HG03460 (cell line): ENCODE results near the gene UNC5B.

Source experiments
- ATAC-seq: cut with Tn5 transposase; IDR thresholded peaks from one replicate; pipeline ENCODE4 v1.9.1; 2021; ENCODE audit not compliant: unreplicated experiment

The UNC5B gene

DNA sequence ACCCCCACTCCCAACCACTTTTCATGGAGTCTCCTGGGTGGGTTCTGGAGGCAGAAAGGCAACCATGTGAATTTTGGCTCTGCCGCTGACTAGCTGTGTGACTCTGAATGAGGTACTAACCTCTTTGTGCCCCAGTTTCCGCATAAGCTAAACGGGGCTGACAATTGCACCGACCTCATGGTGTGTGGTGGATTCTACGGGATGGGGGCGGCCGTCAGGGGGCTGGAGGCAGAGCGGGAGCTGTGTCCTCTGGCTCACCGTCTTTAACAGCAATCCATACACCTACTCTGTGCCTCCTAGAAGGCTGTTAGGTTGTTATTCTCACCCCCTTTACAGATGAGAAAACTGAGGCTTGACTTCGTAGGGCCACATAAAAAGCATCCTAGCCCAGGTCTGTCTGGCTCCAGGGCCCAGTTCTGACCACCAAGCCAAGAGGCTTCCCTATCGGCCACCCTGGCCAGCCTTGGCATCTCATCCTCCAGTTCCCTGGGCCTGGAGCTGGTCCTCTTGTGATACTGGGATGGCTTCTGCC is 102.4 kb downstream of the UNC5B start:
- no peak for ATAC-seq

DNA sequence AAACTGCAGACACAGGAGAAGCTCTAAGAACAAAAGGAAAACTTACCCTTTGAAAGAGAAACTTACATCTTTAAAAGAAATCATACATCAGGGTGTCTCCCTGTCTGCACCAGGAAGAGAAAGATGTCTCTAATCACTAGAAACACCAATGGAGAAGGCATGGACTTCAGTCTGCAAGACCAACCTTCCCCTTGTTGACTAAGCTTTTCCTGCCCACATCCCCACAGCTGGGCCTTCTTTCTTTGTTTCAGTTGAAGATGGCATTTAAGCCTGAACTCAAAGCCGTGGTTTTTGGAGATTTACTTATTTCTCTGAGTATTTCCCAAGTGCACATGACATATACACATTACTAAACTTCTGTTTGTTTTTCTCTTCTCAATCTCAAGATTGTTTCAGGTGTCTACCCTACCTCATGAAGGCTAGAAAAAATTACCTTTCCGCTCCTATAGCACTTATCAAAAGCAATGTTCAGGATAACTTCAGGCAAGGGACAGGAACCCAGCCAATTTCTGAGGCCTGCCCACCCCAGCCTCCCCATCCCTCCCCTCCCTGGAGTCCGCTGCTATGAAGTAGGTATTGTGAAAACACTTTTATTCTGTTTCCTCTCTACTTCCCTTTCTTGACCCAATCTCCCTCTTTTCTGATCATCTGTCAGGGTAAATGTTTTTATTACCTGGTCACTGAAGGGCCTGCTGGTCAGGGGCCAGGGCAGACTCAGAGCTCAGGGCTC is 103.9 kb downstream of the UNC5B start:
- ATAC-seq = no peak

DNA sequence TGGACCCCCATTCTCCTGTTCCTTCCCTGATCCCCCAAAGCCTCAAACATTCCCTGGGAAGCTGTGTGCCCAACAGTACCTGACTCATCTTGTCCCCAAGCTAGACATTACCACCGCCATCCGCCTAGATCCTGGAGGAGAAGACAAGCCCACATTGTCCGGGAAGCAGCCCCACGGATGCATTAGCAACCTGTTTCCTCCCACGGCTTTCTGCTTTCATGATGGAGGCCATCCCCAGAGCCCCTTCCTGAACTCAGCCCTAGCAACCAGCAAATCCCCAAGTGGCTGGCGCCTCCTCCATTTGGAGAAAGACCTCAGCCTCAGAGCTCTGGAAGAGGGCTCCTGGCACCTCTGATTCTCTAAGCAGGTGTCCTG is 104.4 kb downstream of the UNC5B start:
- no peak for ATAC-seq

DNA sequence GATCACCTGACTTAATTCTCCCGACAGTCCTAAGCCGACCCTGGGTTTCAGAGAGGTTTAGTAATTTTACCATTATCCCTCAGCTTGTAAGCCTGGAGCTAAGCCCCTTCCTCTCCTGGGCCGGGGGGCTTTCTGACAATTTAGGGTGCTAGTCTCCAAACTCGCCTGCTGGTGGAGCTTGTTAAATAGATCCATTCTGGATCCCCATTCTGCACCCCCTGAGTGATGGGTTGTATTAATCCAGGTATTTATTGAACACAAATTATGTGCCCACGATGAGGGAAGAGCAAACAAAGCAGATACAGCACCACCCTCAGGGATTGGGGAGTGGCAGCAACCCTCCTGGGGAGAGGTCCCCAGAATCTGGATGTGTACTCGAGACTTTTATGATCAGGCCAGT is 105.4 kb downstream of the UNC5B start:
- ATAC-seq = no peak

DNA sequence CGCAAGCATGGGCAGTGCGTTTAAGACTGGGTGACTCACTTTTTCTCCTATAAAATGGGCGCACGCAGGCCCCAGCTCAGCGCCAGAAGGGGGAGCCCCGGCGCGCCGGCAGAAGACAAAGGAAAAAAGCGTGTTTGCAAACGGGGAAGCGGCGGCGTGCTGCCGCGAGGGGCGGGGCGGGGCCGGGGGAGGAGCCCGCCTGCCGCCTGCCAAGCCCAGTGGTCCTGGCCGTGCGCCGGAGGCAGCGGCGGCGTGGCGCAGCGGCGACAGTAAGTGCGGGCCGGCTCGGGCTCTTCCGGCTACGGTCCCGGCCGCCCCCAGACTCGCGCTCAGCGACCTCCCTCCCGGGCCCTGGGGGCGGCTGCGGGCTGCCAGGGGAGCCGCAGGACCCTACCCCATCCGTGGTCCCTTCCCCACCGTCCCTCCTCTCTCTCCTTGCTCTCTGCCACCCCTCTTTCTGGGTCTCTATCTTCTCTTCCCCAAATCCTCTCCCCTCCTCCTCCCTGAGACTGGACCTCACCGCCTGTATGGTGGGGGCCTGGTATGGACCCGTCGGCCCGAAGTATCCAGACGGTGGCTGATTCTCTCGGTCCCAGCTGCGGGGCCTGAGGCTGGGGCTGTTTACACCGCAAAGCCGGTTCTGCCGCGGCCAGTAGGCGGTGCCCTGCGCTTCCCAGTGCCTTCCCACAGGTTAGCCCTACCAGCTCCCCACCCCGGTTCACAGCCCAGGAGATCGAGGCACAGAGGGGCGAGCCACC is 106.9 kb downstream of the UNC5B start, which contains the start of gene SLC29A3:
TSS of gene SLC29A3 (plus strand) at position 218 of the 758 bp plus-strand sequence. CDS start at position 269, 51 bp downstream.
- ATAC-seq = no peak

DNA sequence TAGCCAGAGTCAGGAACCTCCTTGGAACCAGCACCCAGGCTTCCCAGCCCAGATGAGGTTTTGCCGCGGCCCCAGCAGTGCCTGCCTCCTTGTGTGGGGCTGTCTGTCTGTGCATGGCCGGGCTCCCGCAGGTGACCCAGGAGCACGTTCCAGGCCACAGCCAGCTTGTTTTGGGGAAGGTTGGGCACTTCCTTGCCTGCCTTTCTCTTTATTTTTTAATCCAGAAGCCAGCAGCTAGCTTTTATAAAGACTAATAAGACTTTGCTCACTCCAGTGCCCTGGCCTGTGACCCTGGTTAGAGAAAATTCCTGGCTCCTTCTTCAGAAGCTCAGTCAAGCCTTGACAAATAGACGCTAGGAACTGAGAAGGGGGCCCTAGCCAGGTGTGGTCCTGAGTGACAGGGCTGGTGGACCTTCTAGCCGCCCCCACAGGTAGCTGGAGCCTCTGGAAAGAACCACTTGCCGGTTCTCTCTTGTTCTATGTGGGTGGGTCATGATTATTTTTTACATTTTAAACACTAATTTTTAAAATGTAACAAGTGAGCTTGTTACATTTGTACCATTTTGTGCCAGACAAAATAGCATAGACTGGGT is 107.5 kb downstream of the UNC5B start:
- ATAC-seq = no peak

DNA sequence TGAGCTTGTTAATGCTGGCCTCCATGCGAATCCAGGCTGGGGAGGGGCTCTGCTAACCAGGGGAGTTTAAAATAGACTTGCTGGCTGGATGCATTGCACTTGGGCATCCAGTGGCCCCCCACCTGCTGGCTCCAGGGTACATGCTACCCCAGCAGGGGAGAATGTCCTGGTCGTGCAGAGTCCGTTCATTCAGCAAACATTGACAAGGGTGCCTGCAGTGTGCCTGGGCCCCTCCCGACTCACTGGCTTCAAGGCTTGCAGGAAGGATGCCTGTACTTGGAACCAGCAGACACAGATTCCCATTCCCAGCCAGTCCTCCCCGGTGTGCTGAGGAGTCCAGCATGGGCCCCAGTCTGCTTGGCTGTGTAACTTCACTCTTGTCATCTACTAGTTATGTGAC is 108.2 kb downstream of the UNC5B start:
- no peak for ATAC-seq

DNA sequence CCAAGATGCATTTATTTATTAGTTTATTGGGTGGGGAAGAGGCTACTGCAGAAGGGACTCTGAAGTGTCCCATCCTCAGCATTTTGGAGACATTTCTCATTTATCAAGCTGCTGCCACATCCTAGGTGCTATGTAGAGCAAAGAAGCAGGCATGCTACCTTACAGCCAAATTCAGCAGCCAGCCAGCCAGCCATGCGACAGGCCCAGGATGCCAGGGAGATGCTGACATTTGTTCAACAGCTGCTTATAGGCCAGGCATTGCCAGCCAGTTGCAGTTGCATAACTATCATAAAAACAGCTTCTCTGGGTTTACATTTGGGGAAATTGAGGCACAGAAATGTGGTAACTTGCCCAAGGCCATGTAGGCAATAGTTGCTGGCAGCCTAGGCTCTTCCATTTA is 109.0 kb downstream of the UNC5B start:
- ATAC-seq = no peak

DNA sequence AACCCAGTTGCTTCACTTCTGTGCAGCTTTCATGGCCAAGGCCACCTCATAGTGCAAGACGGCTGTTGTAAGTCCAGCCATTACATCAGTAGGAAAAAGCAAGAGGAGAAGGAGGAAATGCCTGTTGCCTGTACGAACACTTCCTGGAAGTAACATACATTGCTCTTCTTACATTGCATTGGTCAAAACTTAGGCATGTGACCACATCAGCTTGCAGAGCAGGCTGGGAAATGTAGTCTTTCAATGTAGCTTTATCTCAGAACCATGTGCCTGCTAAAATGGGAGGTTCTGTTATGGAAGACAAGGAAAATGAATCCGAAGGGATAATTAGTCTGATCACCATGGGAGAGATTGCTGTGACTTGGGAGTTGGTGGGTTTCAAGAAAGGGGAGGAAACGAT is 111.0 kb downstream of the UNC5B start:
- no peak for ATAC-seq

DNA sequence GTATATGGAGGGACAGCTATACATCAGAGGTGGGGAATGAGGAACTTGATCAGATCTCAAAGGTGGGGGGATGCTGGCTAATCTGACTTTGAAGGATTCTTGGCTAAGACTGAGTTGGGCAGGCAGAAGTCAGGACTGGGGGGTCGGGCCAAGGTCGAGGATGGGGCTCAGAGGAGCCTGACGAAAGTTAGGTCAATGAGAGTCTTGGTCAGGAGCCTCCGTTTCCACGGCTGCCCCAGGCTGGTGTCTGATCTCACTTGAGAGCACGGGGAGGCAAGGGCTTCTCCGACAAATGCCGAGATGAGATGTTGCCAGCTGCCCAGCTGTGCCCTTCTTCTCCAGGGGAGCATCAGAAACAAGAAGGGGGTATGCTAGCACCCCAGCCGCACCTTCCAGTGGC is 112.4 kb downstream of the UNC5B start:
- no peak for ATAC-seq

DNA sequence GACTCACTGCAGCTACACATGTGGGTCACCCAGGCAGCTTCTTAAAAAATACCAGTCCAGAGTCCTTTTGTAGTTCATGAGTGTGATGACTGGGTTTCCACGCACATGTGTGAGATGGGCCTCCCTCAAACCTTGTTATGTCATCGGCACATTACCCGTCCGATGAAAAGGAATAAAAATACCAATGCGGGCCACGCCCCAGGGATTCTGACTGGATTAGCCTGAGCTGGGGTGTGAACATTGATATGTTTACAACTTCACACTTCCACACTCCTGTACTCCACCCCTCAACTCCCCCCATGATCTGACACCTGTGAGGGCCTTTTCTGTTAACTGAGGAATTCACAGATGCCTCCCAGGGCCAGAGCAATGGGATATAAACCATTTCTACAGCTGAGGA is 112.9 kb downstream of the UNC5B start:
- no peak for ATAC-seq

DNA sequence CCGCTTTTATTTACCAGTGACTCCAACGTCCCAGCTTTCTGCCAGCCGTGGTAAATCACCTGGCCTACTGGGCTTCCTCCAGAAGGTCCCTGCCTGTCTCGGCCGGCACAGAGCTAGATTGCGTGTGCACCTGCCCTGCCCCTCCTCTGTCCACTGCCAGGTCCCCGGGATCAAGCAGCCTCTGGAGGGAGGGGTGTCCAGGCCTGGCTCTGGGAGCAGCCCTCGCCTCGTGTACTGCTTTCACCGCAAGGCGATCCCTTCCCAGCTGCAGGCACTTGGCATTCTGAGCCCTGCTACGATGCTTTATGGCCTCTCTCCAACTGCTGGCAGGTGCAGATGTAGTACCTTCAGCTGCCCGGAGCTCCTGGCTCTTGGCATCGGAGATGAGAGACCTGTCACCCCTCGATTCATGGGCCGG is 114.1 kb downstream of the UNC5B start:
- no peak for ATAC-seq

DNA sequence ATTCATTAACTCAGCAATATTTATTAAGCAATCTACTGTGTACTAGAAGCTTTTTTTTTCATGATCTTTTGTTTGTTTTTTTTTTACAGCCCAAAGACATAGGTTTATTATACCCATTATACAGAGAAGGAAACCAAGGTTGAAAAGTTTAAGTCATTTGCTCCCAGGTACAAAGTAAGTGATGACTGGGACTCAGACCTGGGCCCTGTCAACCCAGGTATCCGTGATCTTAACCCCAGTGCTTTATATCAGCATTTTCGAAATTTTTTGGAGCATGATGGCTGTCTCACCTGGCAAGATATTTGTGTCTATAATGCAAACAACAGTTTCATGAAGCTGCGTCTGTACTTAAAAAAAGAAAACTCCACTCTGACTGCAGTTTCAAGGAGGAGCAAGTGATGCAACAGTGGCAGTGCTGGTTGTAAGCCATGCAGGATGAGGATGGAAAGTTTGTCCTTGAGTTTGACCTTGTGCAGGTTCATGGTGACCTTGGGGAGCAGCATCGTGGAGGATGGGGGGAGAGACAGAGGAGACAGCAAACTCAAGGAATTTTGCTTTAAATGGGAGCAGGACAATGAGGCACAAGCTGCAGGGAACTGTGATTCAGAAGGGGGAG is 118.5 kb downstream of the UNC5B start:
- no peak for ATAC-seq

DNA sequence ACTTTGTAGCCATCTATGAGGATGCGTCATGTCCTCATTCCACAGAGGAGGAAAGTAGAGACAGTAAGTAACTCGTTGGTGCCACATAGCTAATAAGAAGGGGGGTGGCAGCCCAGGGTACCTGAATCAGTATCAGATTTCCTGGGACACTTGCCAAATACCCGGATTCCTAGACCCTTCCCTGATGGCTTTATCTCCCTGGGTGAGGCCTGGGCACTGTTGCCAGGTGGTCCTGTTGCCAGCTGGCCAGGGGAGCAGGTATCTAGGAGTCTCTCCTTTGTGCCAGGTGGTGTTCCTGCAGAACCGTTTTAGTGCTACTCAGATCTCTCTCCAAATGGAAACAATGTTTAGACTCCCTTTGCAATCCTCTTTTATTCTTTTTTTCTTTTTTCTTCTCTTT is 119.4 kb downstream of the UNC5B start:
- no peak for ATAC-seq

DNA sequence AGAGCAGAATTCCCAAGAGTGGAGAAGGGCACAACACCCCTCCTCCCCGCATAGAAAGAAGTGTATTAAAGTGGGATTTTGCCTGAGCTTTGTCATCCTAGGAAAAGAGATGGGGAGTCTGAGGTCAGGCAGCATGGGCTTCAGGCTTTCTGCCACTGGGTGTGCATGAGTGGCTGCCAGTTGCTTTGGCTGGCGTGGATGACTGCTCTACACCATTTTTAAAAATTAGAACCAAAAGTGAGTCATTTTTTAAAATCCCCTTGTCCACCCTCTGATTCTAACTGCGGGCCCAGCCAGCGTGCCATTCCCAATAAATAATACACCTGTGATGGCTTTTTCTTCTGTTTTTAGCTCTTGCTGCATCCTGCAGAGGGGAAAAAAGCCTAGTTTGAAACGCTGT is 120.1 kb downstream of the UNC5B start:
- ATAC-seq = no peak

DNA sequence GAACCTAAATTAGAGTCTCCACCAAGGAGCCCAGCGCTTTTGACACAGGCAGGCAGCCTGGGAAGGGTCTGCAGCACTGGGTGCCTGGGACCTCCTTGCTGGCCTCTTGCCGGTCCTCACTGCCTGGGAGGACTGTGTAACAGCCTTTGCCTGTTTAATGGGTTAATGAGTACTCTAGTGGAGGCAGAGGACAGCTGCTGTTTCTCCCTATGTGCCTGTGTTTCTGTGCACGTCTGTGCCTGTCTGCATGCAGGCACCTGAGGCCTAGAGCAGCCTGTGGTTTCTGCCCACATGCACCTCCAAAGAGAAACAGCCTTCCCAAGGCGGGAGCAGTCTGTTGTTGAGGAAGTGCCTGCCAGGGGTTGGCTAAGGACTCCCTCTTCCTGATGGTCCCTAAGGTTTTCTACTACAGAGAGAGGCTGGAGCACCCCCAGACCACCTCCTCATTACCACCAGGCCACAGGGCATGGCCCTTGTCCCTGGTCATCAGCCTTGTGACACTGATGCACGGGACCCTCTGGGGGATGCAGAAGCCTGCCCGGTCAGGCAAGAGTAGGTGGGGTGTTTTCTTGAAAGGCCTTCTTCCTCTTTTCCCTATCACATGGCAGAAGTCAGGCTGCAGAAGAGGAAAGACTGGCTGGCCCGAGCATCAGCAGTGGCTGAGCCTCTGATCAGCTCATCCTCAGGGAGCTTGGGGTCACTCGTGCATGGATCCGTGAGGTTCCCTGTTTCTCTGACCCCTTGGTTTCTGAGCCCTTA is 120.9 kb downstream of the UNC5B start:
- no peak for ATAC-seq

DNA sequence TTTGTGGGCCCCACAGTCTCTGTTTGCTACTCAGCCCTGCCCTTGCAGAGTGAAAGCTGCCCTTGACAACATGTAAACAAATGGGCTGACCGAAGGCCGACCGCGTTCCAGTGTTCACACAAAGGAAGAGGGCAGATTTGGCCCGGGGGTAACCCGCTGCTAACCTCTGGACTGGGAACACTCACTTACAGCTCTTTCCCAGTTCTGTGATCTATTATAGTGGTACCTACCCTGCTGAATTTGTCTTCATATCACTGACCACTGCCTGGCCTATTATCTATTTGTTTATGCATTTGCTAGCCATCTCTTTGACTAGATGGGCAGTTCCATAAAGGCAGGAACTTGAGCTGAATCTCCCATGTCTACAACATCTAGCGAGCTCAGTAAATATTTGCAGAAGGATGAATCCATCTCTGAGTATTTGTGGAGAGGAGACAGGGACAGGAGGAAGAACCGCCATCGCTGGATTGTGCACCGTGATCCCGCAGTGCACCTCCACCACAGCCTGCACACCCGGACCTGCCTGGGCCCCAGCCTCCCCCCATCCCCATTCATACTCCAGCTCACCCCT is 121.9 kb downstream of the UNC5B start:
- ATAC-seq = no peak

DNA sequence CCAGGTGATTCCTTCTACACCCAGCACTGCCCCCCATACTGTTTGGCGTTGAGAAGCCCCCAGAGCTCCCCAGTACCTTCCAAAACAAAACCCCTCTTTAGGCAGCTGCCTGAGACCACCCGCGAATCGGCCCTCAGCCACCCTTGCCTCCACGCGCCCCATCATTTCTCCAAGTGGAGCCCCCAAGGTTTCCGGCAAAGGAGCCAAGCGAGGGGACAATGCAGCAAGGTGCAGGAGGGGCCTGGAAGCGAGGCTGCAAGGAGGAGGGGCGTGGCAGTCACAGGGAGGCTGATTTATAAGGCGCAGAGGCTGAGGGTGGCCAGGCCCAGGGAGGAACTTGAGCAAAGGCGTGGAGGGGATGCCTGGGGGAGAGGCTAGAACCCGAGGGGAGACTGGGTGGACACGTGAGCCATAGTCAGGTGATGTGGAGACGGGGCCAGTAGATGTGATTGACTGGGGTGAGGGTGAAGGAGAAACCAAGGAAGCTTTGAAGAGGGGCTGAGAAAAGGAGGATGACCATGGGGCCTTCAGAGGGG is 122.9 kb downstream of the UNC5B start:
- ATAC-seq = no peak

DNA sequence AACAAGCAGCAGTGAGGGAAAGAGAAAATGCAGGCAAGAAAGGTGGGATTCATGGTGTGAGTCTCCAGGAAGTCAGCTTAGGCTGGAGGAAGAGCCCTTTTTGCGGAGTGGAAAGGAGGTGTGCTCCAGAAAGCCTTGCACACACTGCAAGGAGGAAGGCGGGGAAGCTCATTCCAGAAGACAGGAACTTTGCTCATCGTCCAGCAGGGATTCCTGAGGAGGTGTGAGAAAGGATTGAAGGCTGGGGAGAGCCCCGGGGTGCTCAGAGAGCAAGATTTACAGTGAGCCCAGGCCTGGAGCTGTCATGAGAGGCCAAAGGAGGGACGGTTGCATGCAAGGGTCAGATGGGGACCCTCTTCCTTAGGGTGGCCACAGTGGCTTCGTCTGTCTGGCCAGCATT is 124.3 kb downstream of the UNC5B start:
- no peak for ATAC-seq

DNA sequence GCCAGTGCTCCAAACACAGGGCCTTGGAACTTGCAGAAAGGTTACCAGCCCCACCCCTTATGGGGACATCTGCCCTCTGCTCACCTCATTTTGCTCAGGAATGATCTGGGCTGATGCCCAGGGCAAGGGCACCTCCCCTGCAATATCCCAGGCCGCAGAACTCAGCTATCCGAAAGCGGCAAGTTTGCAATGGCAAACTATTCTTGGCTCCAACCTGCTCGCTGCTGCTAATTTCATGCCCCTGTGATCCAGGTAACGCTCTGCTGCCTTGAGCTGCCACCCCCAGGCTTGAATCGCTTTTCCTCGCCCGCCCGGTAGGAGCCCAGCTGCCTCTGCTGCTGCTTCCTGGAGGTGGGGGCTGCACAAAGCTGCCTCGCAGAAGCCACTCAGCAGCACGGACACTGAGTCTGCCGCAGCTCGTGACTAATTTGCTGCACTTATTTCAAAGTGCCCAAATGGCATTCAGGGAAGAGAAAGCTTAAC is 124.9 kb downstream of the UNC5B start:
- ATAC-seq = no peak
